ENCODE measurements around the gene KHSRP. TPM values are rescaled to one million over a fixed set of nuclear protein-coding genes. Genes with fewer than 3 reads are reported as not detected.

Gene KHSRP
- total RNA-seq, 1 donor from 2014 or later: 55.8 TPM

DNA sequence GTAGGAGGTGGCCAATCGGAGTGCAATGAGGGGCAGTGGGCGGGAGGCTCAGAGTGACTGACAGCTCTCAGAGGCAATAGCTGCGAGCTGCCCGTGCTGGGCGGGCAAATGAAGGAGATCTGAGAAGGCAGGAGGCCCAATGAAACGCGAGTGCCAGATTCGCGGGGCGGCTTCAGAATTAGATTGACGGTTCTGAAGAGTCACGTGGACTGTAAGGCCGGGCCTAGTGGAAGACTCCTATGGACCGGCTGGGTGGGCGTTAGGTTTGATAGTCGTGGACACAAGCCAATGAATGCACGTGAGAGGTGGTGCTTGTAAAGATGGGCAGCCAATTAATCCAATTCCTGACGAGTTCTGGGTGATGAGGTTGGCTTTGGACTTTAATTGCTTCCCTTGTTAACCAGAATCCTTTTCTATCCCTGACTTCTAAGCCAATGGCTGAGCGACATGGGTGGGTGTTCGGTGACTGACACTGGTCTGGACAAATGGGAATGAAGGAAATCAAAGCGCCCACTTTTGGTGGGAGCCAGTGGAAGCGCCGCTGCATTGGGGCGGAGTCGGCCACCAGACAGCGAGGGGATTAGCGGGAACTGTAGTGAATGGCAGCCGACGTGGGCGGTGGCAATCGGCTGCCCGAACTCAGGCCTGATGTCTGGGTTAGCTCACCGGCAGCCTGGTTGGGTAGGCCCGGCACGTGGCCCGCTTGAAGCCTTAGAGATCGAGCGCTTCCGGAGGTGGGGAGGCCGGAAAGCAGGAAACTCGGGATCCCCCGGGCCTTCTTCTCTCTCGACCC, 524 bp upstream of the KHSRP start:
- H3K36me3 ChIP-seq (ENCODE audit: control insufficient read depth, insufficient read depth, low read length): peaks cover 13% of the 10 kb centered on the region
- TF ChIP-seq, protein P1, sequence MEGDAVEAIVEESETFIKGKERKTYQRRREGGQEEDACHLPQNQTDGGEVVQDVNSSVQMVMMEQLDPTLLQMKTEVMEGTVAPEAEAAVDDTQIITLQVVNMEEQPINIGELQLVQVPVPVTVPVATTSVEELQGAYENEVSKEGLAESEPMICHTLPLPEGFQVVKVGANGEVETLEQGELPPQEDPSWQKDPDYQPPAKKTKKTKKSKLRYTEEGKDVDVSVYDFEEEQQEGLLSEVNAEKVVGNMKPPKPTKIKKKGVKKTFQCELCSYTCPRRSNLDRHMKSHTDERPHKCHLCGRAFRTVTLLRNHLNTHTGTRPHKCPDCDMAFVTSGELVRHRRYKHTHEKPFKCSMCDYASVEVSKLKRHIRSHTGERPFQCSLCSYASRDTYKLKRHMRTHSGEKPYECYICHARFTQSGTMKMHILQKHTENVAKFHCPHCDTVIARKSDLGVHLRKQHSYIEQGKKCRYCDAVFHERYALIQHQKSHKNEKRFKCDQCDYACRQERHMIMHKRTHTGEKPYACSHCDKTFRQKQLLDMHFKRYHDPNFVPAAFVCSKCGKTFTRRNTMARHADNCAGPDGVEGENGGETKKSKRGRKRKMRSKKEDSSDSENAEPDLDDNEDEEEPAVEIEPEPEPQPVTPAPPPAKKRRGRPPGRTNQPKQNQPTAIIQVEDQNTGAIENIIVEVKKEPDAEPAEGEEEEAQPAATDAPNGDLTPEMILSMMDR (IDR thresholded peaks at IDR 0.05; ENCODE audit: insufficient read depth, low read length, severe bottlenecking): no peak
- peak; percentile 100 for FAIRE-seq
- peak overlapping the region; percentile 66 for H3K4me3 ChIP-seq (ENCODE audit: low read depth, low read length)
- H3K27me3 ChIP-seq (ENCODE audit: control insufficient read depth, insufficient read depth, low read length): no peaks in the 10 kb centered on the region
- DNase-seq (ENCODE audit: low read depth): peak; percentile 100

DNA sequence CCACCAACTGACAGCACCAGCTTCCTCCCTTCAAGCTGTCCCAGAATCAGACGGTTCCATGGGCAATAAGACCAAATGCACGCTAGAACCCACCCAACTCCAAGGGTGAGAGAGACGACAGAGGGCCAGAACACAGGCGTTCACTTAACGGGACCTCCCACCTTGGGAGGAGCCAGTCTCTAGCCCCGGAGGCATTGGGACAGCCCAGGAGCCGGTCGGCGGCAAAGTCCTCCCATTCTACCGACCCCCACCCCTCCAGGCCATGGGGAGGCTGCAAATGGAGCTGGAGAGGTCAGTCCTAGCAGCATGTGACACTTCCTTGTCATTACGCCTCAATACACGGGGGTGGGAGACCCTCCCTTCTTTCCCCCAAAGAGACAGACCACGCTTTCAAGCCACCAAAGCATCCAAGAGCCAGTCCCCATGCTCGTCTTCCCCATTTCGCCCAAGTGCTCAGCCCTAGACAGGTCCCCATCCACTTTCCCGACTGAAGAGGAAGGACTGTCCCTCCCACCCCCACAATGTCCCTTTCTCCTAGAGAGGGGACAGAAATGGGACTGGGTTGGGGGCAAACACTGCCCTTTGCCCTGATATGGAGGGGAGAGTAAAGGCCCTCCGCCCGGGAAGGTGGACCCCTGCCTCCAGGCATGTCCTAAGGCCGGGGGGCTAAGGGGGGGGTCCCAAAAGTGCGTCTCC, 964 bp downstream of the KHSRP start:
- TF ChIP-seq, protein P1 (IDR thresholded peaks at IDR 0.05; ENCODE audit: insufficient read depth, low read length, severe bottlenecking): no peak
- H3K36me3 ChIP-seq (ENCODE audit: control insufficient read depth, insufficient read depth, low read length): peaks cover 22% of the 10 kb centered on the region
- no peak for FAIRE-seq
- H3K4me3 ChIP-seq (ENCODE audit: low read depth, low read length): peak overlapping the region; percentile 66
- peak; percentile 33 for DNase-seq (ENCODE audit: low read depth)
- H3K27me3 ChIP-seq (ENCODE audit: control insufficient read depth, insufficient read depth, low read length): no peaks in the 10 kb centered on the region

DNA sequence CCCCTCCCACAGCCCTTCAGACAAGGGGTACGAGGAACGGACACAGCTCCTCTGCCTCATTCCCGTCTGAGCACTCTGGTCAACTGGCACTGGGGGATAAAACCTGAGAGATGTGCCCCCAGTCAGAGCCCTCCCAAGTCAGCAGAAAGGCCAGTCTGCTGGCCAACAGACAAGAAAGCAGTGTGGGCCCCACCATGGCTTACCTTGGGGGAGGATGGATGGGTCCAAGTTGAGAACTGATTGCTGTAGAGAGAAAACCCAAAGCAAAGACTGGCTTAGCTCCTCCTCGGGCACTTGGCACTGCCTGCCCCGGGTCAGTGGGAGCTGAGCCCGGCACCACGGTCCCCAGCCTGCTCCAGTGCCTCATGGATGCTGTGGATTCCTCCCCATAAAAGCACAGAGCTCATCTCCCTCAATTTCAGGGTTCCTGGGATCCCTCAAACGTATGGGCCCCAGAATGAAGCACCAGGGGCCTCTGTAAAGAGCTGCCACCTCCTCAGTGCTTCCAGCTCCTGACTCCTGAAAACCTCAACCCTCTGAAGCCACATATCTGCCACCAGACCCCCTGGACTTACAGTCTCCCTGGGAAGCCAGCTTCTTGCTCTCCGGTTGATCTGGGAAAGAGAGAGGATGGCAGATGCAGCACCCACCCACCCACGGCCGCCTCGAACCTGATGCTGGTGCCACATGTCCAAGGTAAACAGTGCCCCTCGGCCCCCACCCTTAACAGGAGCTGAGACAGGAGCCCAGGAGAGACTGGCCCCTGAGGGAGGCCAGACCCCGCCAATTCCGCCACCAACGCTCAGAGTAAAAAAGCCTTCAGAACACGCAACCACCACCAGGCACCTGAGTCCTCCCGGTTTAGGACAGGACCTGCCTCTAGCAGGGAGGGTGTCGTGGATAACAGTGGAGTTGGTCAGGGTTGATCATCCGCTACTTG, 3.3 kb downstream of the KHSRP start:
- H3K4me3 ChIP-seq (ENCODE audit: low read depth, low read length): no peak overlapping the region
- DNase-seq (ENCODE audit: low read depth) (no peak), FAIRE-seq (no peak)
- TF ChIP-seq, protein P1 (IDR thresholded peaks at IDR 0.05; ENCODE audit: insufficient read depth, low read length, severe bottlenecking): no peak
- H3K36me3 ChIP-seq (ENCODE audit: control insufficient read depth, insufficient read depth, low read length): peaks cover 42% of the 10 kb centered on the region
- no peaks in the 10 kb centered on the region for H3K27me3 ChIP-seq (ENCODE audit: control insufficient read depth, insufficient read depth, low read length)

DNA sequence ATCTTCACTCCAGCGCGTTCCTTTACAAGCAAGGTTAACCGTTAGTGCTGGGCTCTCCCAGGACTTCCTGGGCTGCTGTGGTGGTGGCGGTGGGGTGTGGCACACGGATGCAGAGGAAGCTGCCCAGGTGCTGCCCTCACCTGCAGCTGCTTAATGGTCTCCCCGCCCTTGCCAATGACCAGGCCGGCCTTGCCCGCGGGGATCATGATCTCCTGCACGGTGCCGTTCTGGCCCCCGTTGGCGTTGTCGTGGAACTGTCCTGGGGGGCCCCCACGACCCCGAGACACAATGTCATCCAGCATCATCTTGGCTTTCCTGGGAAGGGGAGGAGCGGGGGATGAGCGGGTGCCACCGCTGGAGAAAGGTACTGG, 6.1 kb downstream of the KHSRP start:
- H3K27me3 ChIP-seq (ENCODE audit: control insufficient read depth, insufficient read depth, low read length): no peaks in the 10 kb centered on the region
- FAIRE-seq: no peak
- no peak for DNase-seq (ENCODE audit: low read depth)
- H3K4me3 ChIP-seq (ENCODE audit: low read depth, low read length): no peak overlapping the region
- TF ChIP-seq, protein P1 (IDR thresholded peaks at IDR 0.05; ENCODE audit: insufficient read depth, low read length, severe bottlenecking): no peak
- H3K36me3 ChIP-seq (ENCODE audit: control insufficient read depth, insufficient read depth, low read length): peaks cover 50% of the 10 kb centered on the region

DNA sequence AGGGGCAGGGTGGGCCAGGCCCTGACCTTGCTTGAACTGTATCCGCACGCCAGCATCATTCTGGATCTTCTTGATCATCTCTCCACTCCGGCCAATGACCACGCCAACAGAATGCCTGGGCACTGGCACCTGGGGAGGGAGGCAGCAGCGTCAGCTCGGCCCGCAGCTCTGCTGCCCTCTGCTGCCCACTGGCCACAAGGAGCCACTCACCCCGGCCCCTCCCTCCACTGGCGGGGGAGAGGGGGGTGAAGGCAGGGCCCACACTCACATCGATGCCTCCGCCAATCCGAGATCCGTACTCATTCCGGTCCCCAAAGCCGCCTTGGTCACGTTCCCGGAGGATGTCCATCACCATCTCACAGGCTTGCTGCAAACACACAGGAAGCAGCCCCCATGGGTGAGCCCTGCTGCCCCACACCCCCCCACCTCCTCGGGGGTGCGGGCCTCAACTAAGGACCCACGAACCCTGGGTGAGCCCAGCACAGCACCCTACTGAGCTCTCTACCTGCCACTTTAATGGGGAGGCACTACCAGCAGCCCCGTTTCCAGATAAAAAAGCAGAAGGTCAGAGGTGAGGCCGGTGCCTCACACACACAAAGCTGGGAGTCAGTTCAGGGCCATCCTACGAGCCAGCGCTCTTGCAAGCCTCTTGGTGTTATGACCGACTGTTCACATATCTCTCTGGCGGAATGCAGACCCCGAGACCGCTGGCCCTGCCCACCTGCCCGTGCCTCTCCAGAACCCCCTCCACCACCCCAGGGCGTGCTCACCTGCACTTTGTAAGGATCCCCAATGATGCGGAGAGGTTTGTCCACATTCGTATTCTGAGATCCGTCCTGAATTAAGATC, 6.7 kb downstream of the KHSRP start:
- Histone ChIP-seq H3K4me3 (ENCODE audit: low read depth, low read length) (no peak overlapping the region), H3K27me3 (ENCODE audit: control insufficient read depth, insufficient read depth, low read length) (no peaks in the 10 kb centered on the region), H3K36me3 (ENCODE audit: control insufficient read depth, insufficient read depth, low read length) (peaks cover 50% of the 10 kb centered on the region)
- FAIRE-seq (no peak), DNase-seq (ENCODE audit: low read depth) (no peak)
- TF ChIP-seq, protein P1 (IDR thresholded peaks at IDR 0.05; ENCODE audit: insufficient read depth, low read length, severe bottlenecking): peak; percentile 39
